GM12878 (cell line): ENCODE results near the gene EMX1. TPM values are rescaled to one million over a fixed set of nuclear protein-coding genes. Genes with fewer than 3 reads are reported as not detected.

Experiments
- ATAC-seq: fragments of 200-7000 bp; cut with Tn5 transposase; 3 replicates; pipeline ENCODE4 v1.9.1; 2020; ENCODE audit warnings: mild to moderate bottlenecking, moderate library complexity
- BruUV-seq: library from RNA; stranded (reverse); fragments of 400-500 nt; replicated peaks from 2 replicates; lab custom pipeline; 2021; lab: Mats Ljungman, UMichigan
- CTCF ChIA-PET: fragments of 300-600 bp; sonication (Branson Sonifier 250); formaldehyde crosslinking; extraction: SDS; loops from one replicate; lab custom pipeline; 2021; ENCODE audit warnings: inconsistent platforms; lab: Yijun Ruan, JAX
- POLR2A ChIA-PET: fragments of 350-600 bp; formaldehyde crosslinking; extraction: SDS; loops from one replicate; lab custom pipeline; 2021; ENCODE audit warnings: inconsistent platforms; lab: Charles Lee
- RAD21 ChIA-PET: fragments of 300-600 bp; sonication (Branson Sonifier 250); formaldehyde crosslinking; loops from one replicate; lab custom pipeline; 2023; ENCODE audit warnings: antibody characterized with exemption; ENCODE audit not compliant: unreplicated experiment; lab: Charles Lee
- SMC1A ChIA-PET: fragments of 300-600 bp; sonication (Branson Sonifier 250); formaldehyde crosslinking; loops from one replicate; lab custom pipeline; 2023; ENCODE audit not compliant: unreplicated experiment, uncharacterized antibody; lab: Charles Lee
- DNase-seq: peaks from one replicate; pipeline ENCODE4 v3.0.0-alpha.2; 2011; ENCODE audit warnings: low read depth, low spot score
- FAIRE-seq: peaks from 3 replicates; lab custom pipeline; 2011; peaks lifted over from hg19 to GRCh38; lab: Jason Lieb, UNC
- H2AFZ ChIP-seq: 2 replicates; pipeline ENCODE4 v1.6.0; 2011; ENCODE audit warnings: low read depth, low read length, control low read depth; ENCODE audit not compliant: control insufficient read depth
- H3K27ac ChIP-seq: 2 replicates; pipeline ENCODE4 v1.5.1; 2011; ENCODE audit warnings: control low read depth; ENCODE audit not compliant: control insufficient read depth, insufficient read depth
- H3K27me3 ChIP-seq, 2 experiments: replicated peaks in 1 of 2; 2 replicates each; pipeline versions ENCODE4 v1.6.0 to v1.6.1; 2011; ENCODE audit warnings: low read length in 1 of 2; ENCODE audit not compliant: control insufficient read depth in 2 of 2, insufficient read depth in 2 of 2
- H3K36me3 ChIP-seq, 2 experiments: 2 replicates each; pipeline ENCODE4 v1.5.1; 2011; ENCODE audit warnings: low read length in 1 of 2; ENCODE audit not compliant: control insufficient read depth in 2 of 2, insufficient read depth in 2 of 2
- H3K4me1 ChIP-seq: 2 replicates; pipeline ENCODE4 v1.6.1; 2011; ENCODE audit warnings: mild to moderate bottlenecking, low read length, moderate library complexity, mixed read lengths; ENCODE audit not compliant: control insufficient read depth, insufficient read depth
- H3K4me2 ChIP-seq: 2 replicates; pipeline ENCODE4 v1.6.0; 2011; ENCODE audit warnings: control low read depth; ENCODE audit not compliant: control insufficient read depth, insufficient read depth
- H3K4me3 ChIP-seq: fragments of 200-600 bp; sonication (generic); 2 replicates; pipeline ENCODE4 v1.5.1; 2016
- H3K79me2 ChIP-seq: 2 replicates; pipeline ENCODE4 v1.6.0; 2011; ENCODE audit warnings: low read length; ENCODE audit not compliant: control insufficient read depth, insufficient read depth
- H3K9ac ChIP-seq: 2 replicates; pipeline ENCODE4 v1.8.0; 2011; ENCODE audit warnings: low read length, control low read depth, mixed read lengths; ENCODE audit not compliant: control insufficient read depth, insufficient read depth
- H3K9me3 ChIP-seq: replicated peaks from 3 replicates; pipeline ENCODE4 v1.5.1; 2011; ENCODE audit warnings: mild to moderate bottlenecking, low read length; ENCODE audit not compliant: control insufficient read depth, insufficient read depth
- H4K20me1 ChIP-seq: 2 replicates; pipeline ENCODE4 v1.6.0; 2011; ENCODE audit not compliant: control insufficient read depth, insufficient read depth
- ATF2 ChIP-seq: IDR thresholded peaks from 2 replicates; pipeline ENCODE4 v1.6.1; 2012; ENCODE audit warnings: low read length, inconsistent platforms
- BMI1 ChIP-seq: fragments of 450-650 bp; IDR thresholded peaks from 2 replicates; pipeline ENCODE4 v1.6.1; 2016; ENCODE audit warnings: mild to moderate bottlenecking, moderate library complexity, borderline replicate concordance
- CBFB ChIP-seq: IDR thresholded peaks from 2 replicates; pipeline ENCODE4 v1.6.1; 2016; ENCODE audit warnings: antibody characterized with exemption, low read depth
- CBX5 ChIP-seq: sonication (generic); IDR thresholded peaks from 2 replicates; pipeline ENCODE4 v1.6.1; 2016; ENCODE audit warnings: low read depth, moderate library complexity, mild to moderate bottlenecking, inconsistent platforms
- EP300 ChIP-seq, 2 experiments: fragments of 150-350 bp in 1 of 2; IDR thresholded peaks; 2 replicates each; pipeline ENCODE4 v1.6.1; 2011 to 2012; ENCODE audit warnings: low read depth in 2 of 2, low read length in 2 of 2, borderline replicate concordance in 1 of 2, improper control_type of control experiment in 1 of 2, inconsistent platforms in 1 of 2; ENCODE audit not compliant: control insufficient read depth in 1 of 2
- ESRRA ChIP-seq: IDR thresholded peaks from 2 replicates; pipeline ENCODE4 v1.6.1; 2012; ENCODE audit warnings: mild to moderate bottlenecking, low read length, improper control_type of control experiment
- EZH2 ChIP-seq: IDR thresholded peaks from 2 replicates; pipeline ENCODE4 v1.6.1; 2012; ENCODE audit warnings: low read depth, mild to moderate bottlenecking, control low read depth, inconsistent platforms, low read length, borderline replicate concordance; ENCODE audit not compliant: control insufficient read depth
- FOXK2 ChIP-seq: fragments of 450-650 bp; IDR thresholded peaks from 2 replicates; pipeline ENCODE4 v1.6.1; 2017; ENCODE audit warnings: mild to moderate bottlenecking, moderate library complexity
- GABPA ChIP-seq: IDR thresholded peaks from 2 replicates; pipeline ENCODE4 v1.6.1; 2014; ENCODE audit warnings: antibody characterized with exemption, low read depth, mild to moderate bottlenecking, inconsistent platforms
- JUND ChIP-seq: IDR thresholded peaks from 2 replicates; pipeline ENCODE4 v1.6.1; 2012; ENCODE audit warnings: low read depth, mild to moderate bottlenecking, low read length, improper control_type of control experiment, moderate library complexity
- NBN ChIP-seq: fragments of 450-650 bp; IDR thresholded peaks from 2 replicates; pipeline ENCODE4 v1.6.1; 2016
- RBBP5 ChIP-seq: fragments of 200-600 bp; sonication (generic); conservative IDR thresholded peaks from 2 replicates; pipeline ENCODE4 v1.6.1; 2016
- RCOR1 ChIP-seq: conservative IDR thresholded peaks from 2 replicates; pipeline ENCODE4 v1.6.1; 2012; ENCODE audit warnings: low read depth, low read length, improper control_type of control experiment
- RFX5 ChIP-seq: IDR thresholded peaks from 2 replicates; pipeline ENCODE4 v1.6.1; 2011; ENCODE audit warnings: low read depth, low read length, improper control_type of control experiment
- SREBF1 ChIP-seq: IDR thresholded peaks from 2 replicates; pipeline ENCODE4 v1.6.1; 2012; ENCODE audit warnings: mild to moderate bottlenecking, low read length
- SUZ12 ChIP-seq: fragments of 200-600 bp; sonication (generic); IDR thresholded peaks from one replicate; pipeline ENCODE4 v1.6.1; 2018; ENCODE audit warnings: antibody characterized with exemption, mild to moderate bottlenecking; ENCODE audit not compliant: unreplicated experiment
- ZNF207 ChIP-seq: fragments of 450-650 bp; IDR thresholded peaks from 2 replicates; pipeline ENCODE4 v1.6.1; 2014; ENCODE audit warnings: antibody characterized with exemption, mild to moderate bottlenecking, borderline replicate concordance
- ZNF217 ChIP-seq: fragments of 450-650 bp; IDR thresholded peaks from 2 replicates; pipeline ENCODE4 v1.6.1; 2017; ENCODE audit warnings: antibody characterized with exemption, mild to moderate bottlenecking
- ZNF384 ChIP-seq: IDR thresholded peaks from 2 replicates; pipeline ENCODE4 v1.6.1; 2012; ENCODE audit warnings: low read depth, mild to moderate bottlenecking, low read length, improper control_type of control experiment, borderline replicate concordance
- ZSCAN29 ChIP-seq: fragments of 450-650 bp; IDR thresholded peaks from 2 replicates; pipeline ENCODE4 v1.6.1; 2017; ENCODE audit warnings: mild to moderate bottlenecking, moderate library complexity
- WGBS: methylation state at CpG from one replicate; pipeline ENCODE4 v1.1.6; 2016; ENCODE audit warnings: low lambda C conversion rate; ENCODE audit not compliant: insufficient replicate concordance, insufficient coverage; ENCODE audit errors: missing lambda C conversion rate; 5-methylcytosine and 5-hydroxymethylcytosine counted together
- in situ Hi-C: fragments of 300-500 bp; cut with MboI; formaldehyde crosslinking; loops from 9 replicates; pipeline ENCODE4 v1.14.3; 2018; ENCODE audit warnings: mixed read lengths
- intact Hi-C: fragments of 100-400 bp; cut with micrococcal nuclease; formaldehyde crosslinking; loops from one replicate; pipeline ENCODE4 v1.14.2; 2022; ENCODE audit not compliant: unreplicated experiment
- polyA plus RNA-seq, 11 experiments: library from polyadenylated mRNA; depleted of rRNA in 4 of 11; unstranded in 6 of 11; stranded (reverse) in 5 of 11; fragments of >200 nt; fragmentation: Nextera tagmentation in 4 of 11; fragmentation: Illumina TruSeq in 1 of 11; extraction: Ambion mirVana in 4 of 11; extraction: Trizol in 1 of 11; gene quantifications; 1 replicate in 1 of 11; 2 replicates in 10 of 11; pipeline versions ENCODE4 v1.2.1 to v1.2.3, GENCODE V29; 2011 to 2016; ENCODE audit warnings: inconsistent platforms in 2 of 11, missing spikeins in 2 of 11, low read depth in 1 of 11
- total RNA-seq, 4 experiments: library from RNA; depleted of rRNA in 3 of 4; stranded (reverse); fragments of >200 nt in 3 of 4; fragmentation: Illumina TruSeq in 1 of 4; extraction: Trizol in 1 of 4; gene quantifications; 2 replicates each; pipeline versions ENCODE4 v1.2.1 to v1.2.3, GENCODE V29; 2013 to 2021

The EMX1 gene
- total and polyA plus RNA-seq, 10 of the 15 experiments (the other 5 are each of a cell fraction or from before 2014, with no cell fraction given) = 0.07 to 5.1 (median 1.2) TPM; not detected in 1

- TF ChIP-seq SUZ12 (no peak), CBFB (no peak), ESRRA (no peak)
Measured at GRCh38 chr2:72947952-72948830, 30.9 kb downstream of the EMX1 start (continued).

- Histone ChIP-seq H4K20me1 (no peaks in the 10 kb centered on the region), H3K4me2 (no peak overlapping the region), H3K36me3 (no peaks in the 10 kb centered on the region), H3K9ac (no peak overlapping the region), H3K79me2 (no peaks in the 10 kb centered on the region), H3K4me3 (no peak overlapping the region), H3K27ac (no peak overlapping the region), H3K4me1 (no peaks in the 10 kb centered on the region), H3K9me3 (no peaks in the 10 kb centered on the region), H2AFZ (no peak overlapping the region), H3K27me3 (no peaks in the 10 kb centered on the region)
- no peak for DNase-seq
- TF ChIP-seq CBX5 = no peak
- TF ChIP-seq ZNF207 = no peak
- TF ChIP-seq BMI1 = no peak
- TF ChIP-seq EP300 (IDR thresholded peaks at IDR 0.05; ENCODE audit: borderline replicate concordance in 1 of 2, control insufficient read depth in 1 of 2, low read depth in 2 of 2, low read length in 2 of 2) = no peak
- TF ChIP-seq SUZ12 = no peak
- no peak for TF ChIP-seq RCOR1
- no peak for TF ChIP-seq FOXK2
- TF ChIP-seq EZH2 = no peak
- TF ChIP-seq ATF2 = no peak
- TF ChIP-seq ZSCAN29 = no peak
- no peak for TF ChIP-seq ZNF217
- TF ChIP-seq NBN = no peak
- TF ChIP-seq SREBF1 = no peak
- TF ChIP-seq RBBP5 = no peak
- TF ChIP-seq JUND = no peak
- no peak for TF ChIP-seq GABPA
- TF ChIP-seq ZNF384 = no peak
- no peak for TF ChIP-seq RFX5
- no TSS peak for BruUV-seq
- POLR2A ChIA-PET = no interaction called here
- ATAC-seq = no peak
- CTCF ChIA-PET = interaction anchor here (1.3 to 1.7 kb wide), 2 partner anchors 25 to 56 kb away, joined by 5 to 6 read pairs; no protein-coding TSS in a partner anchor
- SMC1A ChIA-PET = no interaction called here
- 45% methylated on average over 2 of the region's 2 CpGs for WGBS
- no peak for FAIRE-seq
- in situ Hi-C loops = no loop called here
- intact Hi-C loops = no loop called here
- RAD21 ChIA-PET = no interaction called here
Measured at GRCh38 chr2:72949045-72949444, 31.7 kb downstream of the EMX1 start.
